Epithelial cell of proximal tubule (primary cell): ENCODE results near the gene RSAD1. TPM values are rescaled to one million over a fixed set of nuclear protein-coding genes. Genes with fewer than 3 reads are reported as not detected.

Experiments used
- DNase-seq: peaks from one replicate; pipeline ENCODE4 v3.0.0-alpha.2; 2011; ENCODE audit warnings: low read depth
- H3K4me3 ChIP-seq: 2 replicates; pipeline ENCODE4 v1.5.1; 2011; ENCODE audit warnings: low read depth, mild to moderate bottlenecking, low read length
- total RNA-seq: library from RNA; depleted of rRNA; stranded (reverse); fragments of >200 nt; gene quantifications from 2 replicates; pipeline ENCODE4 v1.2.3, GENCODE V29; 2015
- TF ChIP-seq, protein P1 (sequence below): conservative IDR thresholded peaks from 2 replicates; pipeline ENCODE4 v1.5.1; 2012; ENCODE audit warnings: low read depth, mild to moderate bottlenecking, low read length

Gene RSAD1
- total RNA-seq, 1 donor from 2014 or later = 17.1 TPM

DNA sequence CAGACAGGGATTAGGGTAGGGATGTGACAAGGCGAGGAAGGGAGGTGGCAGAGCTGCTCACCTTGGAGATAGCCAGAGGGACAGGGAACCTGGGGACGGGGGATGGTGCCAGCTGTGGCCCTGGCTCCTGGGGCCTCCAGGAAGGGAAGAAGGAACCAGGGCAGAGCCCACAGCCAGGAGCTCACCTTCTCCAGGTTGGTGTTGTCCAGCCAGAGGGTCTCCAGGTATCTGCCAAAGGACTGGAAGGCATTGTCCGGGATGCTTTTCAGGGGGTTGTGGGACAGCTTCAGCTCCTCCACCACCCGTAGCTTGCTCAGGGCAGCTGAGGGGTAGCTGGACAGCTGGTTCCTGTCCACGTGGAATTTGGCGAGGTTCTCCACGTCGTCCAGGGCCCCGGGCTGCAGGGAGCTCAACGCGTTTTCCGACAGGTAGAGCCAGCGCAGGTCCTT lies 10.8 kb upstream of the RSAD1 start:
- no peak overlapping the region for H3K4me3 ChIP-seq
- DNase-seq = no peak
- TF ChIP-seq, protein P1, sequence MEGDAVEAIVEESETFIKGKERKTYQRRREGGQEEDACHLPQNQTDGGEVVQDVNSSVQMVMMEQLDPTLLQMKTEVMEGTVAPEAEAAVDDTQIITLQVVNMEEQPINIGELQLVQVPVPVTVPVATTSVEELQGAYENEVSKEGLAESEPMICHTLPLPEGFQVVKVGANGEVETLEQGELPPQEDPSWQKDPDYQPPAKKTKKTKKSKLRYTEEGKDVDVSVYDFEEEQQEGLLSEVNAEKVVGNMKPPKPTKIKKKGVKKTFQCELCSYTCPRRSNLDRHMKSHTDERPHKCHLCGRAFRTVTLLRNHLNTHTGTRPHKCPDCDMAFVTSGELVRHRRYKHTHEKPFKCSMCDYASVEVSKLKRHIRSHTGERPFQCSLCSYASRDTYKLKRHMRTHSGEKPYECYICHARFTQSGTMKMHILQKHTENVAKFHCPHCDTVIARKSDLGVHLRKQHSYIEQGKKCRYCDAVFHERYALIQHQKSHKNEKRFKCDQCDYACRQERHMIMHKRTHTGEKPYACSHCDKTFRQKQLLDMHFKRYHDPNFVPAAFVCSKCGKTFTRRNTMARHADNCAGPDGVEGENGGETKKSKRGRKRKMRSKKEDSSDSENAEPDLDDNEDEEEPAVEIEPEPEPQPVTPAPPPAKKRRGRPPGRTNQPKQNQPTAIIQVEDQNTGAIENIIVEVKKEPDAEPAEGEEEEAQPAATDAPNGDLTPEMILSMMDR = no peak

DNA sequence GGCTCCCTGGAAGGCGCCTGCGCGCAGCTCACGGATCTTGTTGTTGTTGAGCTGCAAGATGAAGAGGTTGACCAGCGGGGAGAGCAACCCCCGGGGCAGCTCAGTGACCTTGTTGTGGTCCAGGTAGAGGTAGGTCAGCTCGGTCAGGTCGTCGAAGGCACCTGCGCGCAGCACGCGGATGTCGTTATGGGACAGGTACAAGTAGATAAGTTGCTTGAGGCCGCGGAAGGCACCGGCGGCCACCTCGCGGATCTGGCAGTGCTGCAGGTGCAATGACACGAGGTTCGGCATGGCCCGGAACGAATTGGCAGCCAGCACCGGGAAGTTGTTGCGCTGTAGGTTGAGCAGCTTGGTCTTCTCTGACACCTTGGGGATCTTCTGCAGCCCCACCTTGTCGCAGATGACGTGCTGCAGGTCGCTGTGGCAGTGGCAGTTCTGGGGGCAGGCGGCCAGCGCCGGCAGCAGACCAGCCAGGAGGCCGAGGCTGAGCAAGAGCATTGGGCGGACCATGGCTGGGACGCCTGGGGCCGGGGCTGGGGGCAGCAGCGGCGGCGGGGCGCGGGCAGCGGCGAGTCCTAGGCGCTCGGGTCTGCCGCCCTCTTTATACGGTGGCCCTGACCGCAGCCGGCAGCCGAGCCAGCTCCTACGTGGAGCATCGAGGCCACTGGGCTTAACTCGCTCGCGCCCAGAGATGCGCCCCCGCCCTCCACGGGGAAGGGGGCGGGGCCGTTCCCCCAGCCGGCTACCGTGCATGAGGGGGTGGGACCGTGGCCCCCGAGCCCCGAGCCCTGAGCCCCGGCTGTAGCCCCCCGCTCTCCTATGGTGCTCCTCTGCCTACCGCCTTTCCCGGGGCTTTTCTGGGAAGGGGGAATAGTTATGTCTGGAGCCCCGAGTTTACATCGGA lies 10.1 kb upstream of the RSAD1 start, which contains the start of gene CHAD:
Gene CHAD, minus strand, starts transcription at position 577 of the 904 bp plus-strand sequence. Its CDS starts 67 bp downstream, at position 510.
- H3K4me3 ChIP-seq = no peak within 1 kb of the TSS
- TF ChIP-seq, protein P1 = no peak
- no peak for DNase-seq

GRCh38 chr17:50469208-50469605 lies 9.5 kb upstream of the RSAD1 start:
- TF ChIP-seq, protein P1 = no peak
- no peak for DNase-seq
- H3K4me3 ChIP-seq = no peak overlapping the region

DNA sequence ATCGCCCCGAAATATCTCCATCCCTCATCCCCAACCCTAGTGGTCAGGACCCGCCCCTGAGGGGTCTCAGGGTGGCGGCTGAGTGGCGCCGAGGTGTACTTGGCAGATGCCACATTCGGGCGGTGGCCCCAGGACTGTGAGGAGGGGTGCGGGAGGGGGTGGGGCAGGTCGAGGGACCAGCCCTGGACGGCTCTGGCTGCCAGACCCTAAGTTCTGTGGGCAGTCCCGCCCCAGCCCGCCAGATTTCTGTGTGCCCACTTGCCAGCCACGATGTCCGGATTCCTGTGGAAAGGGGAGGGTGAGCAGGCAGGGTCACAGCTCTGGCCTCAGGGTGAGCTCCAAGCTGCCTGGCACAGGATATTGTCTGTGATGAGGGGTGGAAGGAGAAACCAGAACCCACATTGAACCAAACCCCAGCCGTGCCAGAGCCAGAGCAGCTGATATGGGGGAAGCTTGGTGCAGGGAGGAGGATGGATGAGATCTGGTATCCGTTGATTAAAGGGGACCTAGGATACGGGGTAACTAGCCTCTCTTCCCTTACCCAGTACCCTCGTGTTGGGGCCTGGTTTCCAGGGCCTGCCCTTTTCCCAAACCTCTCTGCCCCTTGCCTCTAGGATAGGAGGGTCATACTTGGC lies 8.9 kb upstream of the RSAD1 start:
- DNase-seq = no peak
- TF ChIP-seq, protein P1 = no peak
- no peak overlapping the region for H3K4me3 ChIP-seq

- TF ChIP-seq, protein P1 = no peak
- H3K4me3 ChIP-seq = no peak overlapping the region
- no peak for DNase-seq
Measured at GRCh38 chr17:50470426-50470825, 8.2 kb upstream of the RSAD1 start.

- DNase-seq = no peak
- no peak overlapping the region for H3K4me3 ChIP-seq
- TF ChIP-seq, protein P1 = no peak
Measured at GRCh38 chr17:50471009-50471905, 7.4 kb upstream of the RSAD1 start.
